ENCODE measurements around the gene ST6GALNAC3.

ST6GALNAC3 gene

GRCh38 chr1:76059451-76059850 lies 15.1 kb upstream of the ST6GALNAC3 start:
- H3K9me3 ChIP-seq: no peaks in the 10 kb centered on the region
- no peak overlapping the region for H3K27ac ChIP-seq
- TF ChIP-seq CTCF (IDR thresholded peaks at IDR 0.05): no peak
- no peaks in the 10 kb centered on the region for H3K36me3 ChIP-seq
- no peaks in the 10 kb centered on the region for H3K4me1 ChIP-seq (ENCODE audit: control insufficient read depth in 1 of 2, insufficient read depth in 1 of 2, low read depth in 1 of 2, low read length in 1 of 2)
- H3K4me3 ChIP-seq (ENCODE audit: low read depth in 1 of 2, low read length in 1 of 2): no peak overlapping the region
- H3K27me3 ChIP-seq: no peaks in the 10 kb centered on the region

- Histone ChIP-seq H3K4me1 (ENCODE audit: control insufficient read depth in 1 of 2, insufficient read depth in 1 of 2, low read depth in 1 of 2, low read length in 1 of 2) (no peaks in the 10 kb centered on the region), H3K9me3 (no peaks in the 10 kb centered on the region), H3K4me3 (ENCODE audit: low read depth in 1 of 2, low read length in 1 of 2) (no peak overlapping the region), H3K27ac (no peak overlapping the region), H3K27me3 (peaks cover 11% of the 10 kb centered on the region), H3K36me3 (no peaks in the 10 kb centered on the region)
- no peak for TF ChIP-seq CTCF (IDR thresholded peaks at IDR 0.05)
Measured at GRCh38 chr1:76065270-76065669, 9.3 kb upstream of the ST6GALNAC3 start.

- no peaks in the 10 kb centered on the region for H3K36me3 ChIP-seq
- H3K27me3 ChIP-seq: peaks cover 11% of the 10 kb centered on the region
- H3K9me3 ChIP-seq: no peaks in the 10 kb centered on the region
- TF ChIP-seq CTCF (IDR thresholded peaks at IDR 0.05): no peak
- H3K4me3 ChIP-seq (ENCODE audit: low read depth in 1 of 2, low read length in 1 of 2): no peak overlapping the region
- peaks cover 0 to 2% of the 10 kb centered on the region in 2 experiments for H3K4me1 ChIP-seq (ENCODE audit: control insufficient read depth in 1 of 2, insufficient read depth in 1 of 2, low read depth in 1 of 2, low read length in 1 of 2)
- H3K27ac ChIP-seq: no peak overlapping the region
Measured at GRCh38 chr1:76066394-76066793, 8.2 kb upstream of the ST6GALNAC3 start.

GRCh38 chr1:76068542-76068941 lies 6.0 kb upstream of the ST6GALNAC3 start:
- Histone ChIP-seq H3K4me1 (ENCODE audit: control insufficient read depth in 1 of 2, insufficient read depth in 1 of 2, low read depth in 1 of 2, low read length in 1 of 2) (peaks cover 2 to 3% of the 10 kb centered on the region in 2 experiments), H3K4me3 (ENCODE audit: low read depth in 1 of 2, low read length in 1 of 2) (no peak overlapping the region), H3K27ac (no peak overlapping the region), H3K27me3 (peaks cover 11% of the 10 kb centered on the region), H3K9me3 (no peaks in the 10 kb centered on the region), H3K36me3 (no peaks in the 10 kb centered on the region)
- TF ChIP-seq CTCF (IDR thresholded peaks at IDR 0.05): no peak

GRCh38 chr1:76068953-76069561 lies 5.5 kb upstream of the ST6GALNAC3 start:
- Histone ChIP-seq H3K27me3 (peaks cover 11% of the 10 kb centered on the region), H3K36me3 (no peaks in the 10 kb centered on the region), H3K4me1 (ENCODE audit: control insufficient read depth in 1 of 2, insufficient read depth in 1 of 2, low read depth in 1 of 2, low read length in 1 of 2) (peaks cover 7 to 8% of the 10 kb centered on the region in 2 experiments), H3K27ac (no peak overlapping the region), H3K9me3 (no peaks in the 10 kb centered on the region), H3K4me3 (ENCODE audit: low read depth in 1 of 2, low read length in 1 of 2) (no peak overlapping the region)
- no peak for TF ChIP-seq CTCF (IDR thresholded peaks at IDR 0.05)
